Brain microvascular endothelial cell (primary cell): ENCODE data around the gene EPHB2.
A peak's percentile ranks its signal among the peaks of the same experiment; 100 is the strongest.

ENCODE experiments used
- DNase-seq: peaks from one replicate; pipeline ENCODE4 v3.0.0-alpha.2; 2020
- H3K27ac ChIP-seq: fragments of 250-450 bp; sonication (Bioruptor Pico); 2 replicates; pipeline ENCODE4 v1.5.1; 2020; ENCODE audit warnings: mild to moderate bottlenecking, moderate library complexity
- H3K27me3 ChIP-seq: fragments of 250-450 bp; sonication (Bioruptor Pico); replicated peaks from 2 replicates; pipeline ENCODE4 v1.5.1; 2020; ENCODE audit warnings: mild to moderate bottlenecking
- H3K36me3 ChIP-seq: fragments of 250-450 bp; sonication (Bioruptor Pico); replicated peaks from 2 replicates; pipeline ENCODE4 v1.5.1; 2020; ENCODE audit warnings: mild to moderate bottlenecking
- H3K4me3 ChIP-seq: 2 replicates; pipeline ENCODE4 v1.5.1; 2011; ENCODE audit warnings: low read depth, mild to moderate bottlenecking, control low read depth, low read length, moderate library complexity
- CTCF ChIP-seq: IDR thresholded peaks from 2 replicates; pipeline ENCODE4 v1.5.1; 2011; ENCODE audit warnings: low read depth, mild to moderate bottlenecking, moderate library complexity, low read length, control low read depth, inconsistent platforms; ENCODE audit errors: missing control alignments
- in situ Hi-C: cut with HindIII; loops from 2 replicates; pipeline ENCODE4 v1.10.0; 2017; ENCODE audit warnings: low sequenced_read_pairs, low pct_ligation_motif_present

EPHB2 gene

GRCh38 chr1:22687191-22687590, 23.4 kb upstream of the EPHB2 start:
- Histone ChIP-seq H3K36me3 (no peaks in the 10 kb centered on the region), H3K27ac (no peak overlapping the region), H3K27me3 (peaks cover 8% of the 10 kb centered on the region), H3K4me3 (no peak overlapping the region)
- in situ Hi-C loops, result loop anchor here (25.0 kb wide), 1 partner anchor 200 kb away; no protein-coding TSS in a partner anchor
- DNase-seq, result no peak
- TF ChIP-seq CTCF, result no peak

GRCh38 chr1:22688466-22688865, 22.2 kb upstream of the EPHB2 start:
- peaks cover 2% of the 10 kb centered on the region for H3K27me3 ChIP-seq
- H3K4me3 ChIP-seq, result no peak overlapping the region
- H3K36me3 ChIP-seq, result no peaks in the 10 kb centered on the region
- no peak for DNase-seq
- H3K27ac ChIP-seq, result no peak overlapping the region
- TF ChIP-seq CTCF, result no peak
- in situ Hi-C loops, result loop anchor here (25.0 kb wide), 1 partner anchor 199 kb away; no protein-coding TSS in a partner anchor

DNA sequence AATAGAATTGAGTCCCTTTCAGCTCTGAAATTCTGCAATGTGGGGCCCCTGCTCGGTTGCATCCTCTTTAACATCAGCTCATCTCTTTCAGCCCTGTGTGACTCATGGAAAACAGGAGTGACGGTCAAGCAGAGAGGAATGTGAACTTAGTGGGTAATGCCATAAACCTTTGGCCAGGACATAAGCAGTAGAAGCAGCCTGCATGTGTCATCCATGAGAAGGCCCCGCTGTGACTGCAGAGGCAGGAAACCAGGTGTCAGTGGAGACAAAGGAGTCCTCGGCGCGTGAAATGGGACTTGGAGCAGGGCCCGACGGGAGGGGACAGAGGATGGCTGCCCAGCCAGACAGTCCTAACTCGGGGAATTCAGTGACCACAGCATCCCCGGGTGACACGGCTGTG, 21.1 kb upstream of the EPHB2 start:
- DNase-seq, result peak; percentile 53
- Histone ChIP-seq H3K4me3 (no peak overlapping the region), H3K27me3 (peaks cover 2% of the 10 kb centered on the region), H3K36me3 (no peaks in the 10 kb centered on the region), H3K27ac (no peak overlapping the region)
- no peak for TF ChIP-seq CTCF
- in situ Hi-C loops, result loop anchor here (25.0 kb wide), 1 partner anchor 198 kb away; no protein-coding TSS in a partner anchor

- no peaks in the 10 kb centered on the region for H3K36me3 ChIP-seq
- no peak overlapping the region for H3K27ac ChIP-seq
- DNase-seq, result no peak
- H3K27me3 ChIP-seq, result no peaks in the 10 kb centered on the region
- no peak overlapping the region for H3K4me3 ChIP-seq
- no peak for TF ChIP-seq CTCF
- in situ Hi-C loops, result loop anchor here (25.0 kb wide), 1 partner anchor 196 kb away; no protein-coding TSS in a partner anchor
Observed at GRCh38 chr1:22691031-22691753, 19.4 kb upstream of the EPHB2 start.

DNA sequence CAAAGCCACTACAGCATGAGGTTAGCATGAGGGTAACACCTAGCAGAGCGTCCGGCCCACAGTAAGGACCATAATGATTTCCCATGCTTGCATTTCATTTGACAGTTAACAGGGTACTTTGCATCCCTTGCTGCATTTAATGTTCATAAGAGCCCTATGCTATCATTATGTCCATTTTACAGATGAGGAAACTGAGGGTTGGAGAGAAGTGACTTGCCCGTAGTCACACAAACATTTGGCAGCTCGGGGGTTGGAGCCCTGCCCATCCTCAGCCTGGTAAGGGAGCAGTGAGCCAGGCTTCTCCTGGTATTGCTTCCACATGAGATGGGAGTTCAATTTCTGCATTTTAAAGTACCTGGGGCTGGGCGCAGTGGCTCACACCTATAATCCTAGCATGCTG, 16.5 kb upstream of the EPHB2 start:
- no peaks in the 10 kb centered on the region for H3K27me3 ChIP-seq
- in situ Hi-C loops, result loop anchor here (25.0 kb wide), 1 partner anchor 193 kb away; no protein-coding TSS in a partner anchor
- TF ChIP-seq CTCF, result no peak
- DNase-seq, result no peak
- H3K36me3 ChIP-seq, result no peaks in the 10 kb centered on the region
- no peak overlapping the region for H3K27ac ChIP-seq
- H3K4me3 ChIP-seq, result no peak overlapping the region
